Measurements from ENCODE around the gene IGFBP7.

Gene IGFBP7

GRCh38 chr4:57034520-57034919 is 75.7 kb downstream of the IGFBP7 start:
- no peak for DNase-seq

- no peak for DNase-seq
Measured at GRCh38 chr4:57023104-57023503, 87.1 kb downstream of the IGFBP7 start.

DNA sequence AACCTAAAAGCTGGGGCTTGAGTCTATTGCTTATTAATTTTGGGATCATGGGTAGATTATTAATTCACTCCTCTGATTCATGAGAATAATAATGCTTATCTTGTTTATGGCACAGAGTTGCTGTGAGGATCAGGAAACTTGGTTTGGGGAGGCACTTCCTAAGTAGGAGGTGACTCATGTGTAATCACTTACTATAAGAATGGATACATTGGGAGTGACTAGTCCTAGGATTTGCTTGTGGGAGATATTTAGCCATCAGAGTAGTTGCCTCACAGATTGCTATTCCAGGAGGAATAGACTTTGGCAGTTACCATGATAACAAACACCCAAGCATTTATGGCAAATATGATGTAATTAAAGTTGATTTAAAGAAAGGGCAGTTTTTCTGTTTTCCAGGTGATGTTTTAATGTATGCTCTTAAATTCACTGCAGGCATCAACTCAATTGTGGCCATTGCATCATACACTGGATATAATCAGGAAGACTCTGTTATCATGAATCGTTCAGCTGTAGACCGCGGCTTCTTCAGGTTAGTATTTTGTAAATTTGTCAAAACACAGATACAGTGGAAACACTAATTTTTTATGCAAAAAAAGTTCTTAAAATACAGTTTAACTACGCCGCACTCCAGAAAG is 89.6 kb downstream of the IGFBP7 start:
- DNase-seq: no peak

GRCh38 chr4:57018980-57019379 is 91.2 kb downstream of the IGFBP7 start:
- DNase-seq: no peak

- no peak for DNase-seq
Measured at GRCh38 chr4:57013543-57014120, 96.6 kb downstream of the IGFBP7 start.

GRCh38 chr4:56999751-57000150 is 110.4 kb downstream of the IGFBP7 start:
- DNase-seq: no peak

GRCh38 chr4:56995525-56995924 is 114.7 kb downstream of the IGFBP7 start:
- DNase-seq: no peak

DNA sequence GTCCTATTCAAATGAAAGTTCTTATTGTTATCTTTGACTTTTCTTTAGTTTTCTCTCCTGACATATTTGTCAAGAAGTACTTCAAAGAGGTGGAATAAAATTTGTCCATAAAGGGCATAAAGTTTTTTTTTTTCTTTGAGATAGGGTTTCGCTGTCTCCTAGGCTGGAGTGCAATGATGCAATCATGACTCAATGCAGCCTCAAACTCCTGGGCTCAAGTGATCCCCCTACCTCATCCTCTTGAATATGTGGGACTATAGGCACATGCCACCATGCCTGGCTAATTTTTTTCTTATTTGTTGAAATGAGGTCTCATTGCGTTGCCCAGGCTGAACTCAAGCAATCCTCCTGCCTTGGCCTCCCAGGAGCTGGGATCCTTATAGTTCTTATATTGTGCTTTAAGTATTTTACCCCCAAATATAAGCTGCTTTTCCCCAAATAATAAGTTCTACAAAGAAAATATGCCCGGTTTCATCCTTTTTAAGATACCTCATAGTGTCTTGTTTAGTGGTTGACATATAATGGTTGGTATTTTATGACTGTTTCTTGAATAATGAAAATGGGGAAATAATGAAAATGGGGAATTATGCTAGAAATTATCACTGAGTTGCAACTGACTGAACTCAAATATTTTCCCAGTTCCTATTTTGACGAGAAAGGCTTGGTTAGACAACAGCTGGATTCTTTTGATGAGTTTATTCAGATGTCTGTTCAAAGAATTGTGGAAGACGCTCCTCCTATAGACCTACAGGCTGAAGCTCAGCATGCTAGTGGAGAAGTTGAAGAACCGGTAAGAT is 119.9 kb downstream of the IGFBP7 start:
- DNase-seq: no peak

- DNase-seq: no peak
Measured at GRCh38 chr4:56986952-56987351, 123.2 kb downstream of the IGFBP7 start.

- DNase-seq: no peak
Measured at GRCh38 chr4:56986192-56986591, 124.0 kb downstream of the IGFBP7 start.

- no peak for DNase-seq
Measured at GRCh38 chr4:56981795-56982201, 128.4 kb downstream of the IGFBP7 start.

All from activated CD8-positive, alpha-beta memory T cell treated with anti-CD3 and anti-CD28 coated beads for 24 hours (primary cell).